ENCODE results near the gene HEATR5B.
"Not testable (repeated sequence)": the region's sequence is repeated elsewhere in the genome, so short reads cannot be mapped to it uniquely, and the experiment has no call there.

Gene HEATR5B

GRCh38 chr2:37061013-37061711 is 23.0 kb downstream of the HEATR5B start:
- no peak for DNase-seq

GRCh38 chr2:37060446-37060845 is 23.7 kb downstream of the HEATR5B start:
- DNase-seq: no peak

GRCh38 chr2:37059841-37060240 is 24.3 kb downstream of the HEATR5B start:
- no peak for DNase-seq

GRCh38 chr2:37052600-37053332 is 31.4 kb downstream of the HEATR5B start:
- no peak for DNase-seq

- no peak for DNase-seq
Observed at GRCh38 chr2:37039580-37039979, 44.6 kb downstream of the HEATR5B start.

- DNase-seq: no peak
Observed at GRCh38 chr2:37037771-37038170, 46.4 kb downstream of the HEATR5B start.

- DNase-seq: no peak
Observed at GRCh38 chr2:37029758-37030157, 54.4 kb downstream of the HEATR5B start.

- no peak for DNase-seq
Observed at GRCh38 chr2:37026050-37026449, 58.1 kb downstream of the HEATR5B start.

- DNase-seq: no peak
Observed at GRCh38 chr2:37020887-37021796, 63.0 kb downstream of the HEATR5B start.

GRCh38 chr2:37020212-37020886 is 63.8 kb downstream of the HEATR5B start:
- no peak for DNase-seq

- no peak for DNase-seq
Observed at GRCh38 chr2:37013315-37013641, 70.9 kb downstream of the HEATR5B start.

- no peak for DNase-seq
Observed at GRCh38 chr2:37011130-37011529, 73.0 kb downstream of the HEATR5B start.

- no peak for DNase-seq
Observed at GRCh38 chr2:37005118-37005868, 78.9 kb downstream of the HEATR5B start.

GRCh38 chr2:37000988-37001556 is 83.1 kb downstream of the HEATR5B start:
- DNase-seq: no peak

- no peak for DNase-seq
Observed at GRCh38 chr2:37000318-37000717, 83.9 kb downstream of the HEATR5B start.

- DNase-seq: not testable (repeated sequence)
Observed at GRCh38 chr2:36999416-36999815, 84.8 kb downstream of the HEATR5B start.

- no peak for DNase-seq
Observed at GRCh38 chr2:36993841-36994620, 90.1 kb downstream of the HEATR5B start.

GRCh38 chr2:36988008-36988407 is 96.2 kb downstream of the HEATR5B start:
- DNase-seq: no peak

- no peak for DNase-seq
Observed at GRCh38 chr2:36982467-36982866, 101.7 kb downstream of the HEATR5B start.

GRCh38 chr2:36981911-36982310 is 102.3 kb downstream of the HEATR5B start:
- DNase-seq: no peak

- DNase-seq: not testable (repeated sequence)
Observed at GRCh38 chr2:36979007-36979406, 105.2 kb downstream of the HEATR5B start.

Data from stimulated activated CD4-positive, alpha-beta T cell treated with anti-CD3 and anti-CD28 coated beads, Interleukin-1b, Interleukin-23, amount 100 ng/mL, for 48 hours (primary cell).